ENCODE data around the gene ADAMTS17.

- TF ChIP-seq JUND (IDR thresholded peaks at IDR 0.05; ENCODE audit: borderline replicate concordance, low read depth, low read length) (no peak), JUND (tag; IDR thresholded peaks at IDR 0.05; ENCODE audit: borderline replicate concordance, low read depth, low read length) (no peak), ZNF146 (CRISPR knock-in tag; IDR thresholded peaks at IDR 0.05; ENCODE audit: unreplicated experiment) (no peak), CEBPB (tag; IDR thresholded peaks at IDR 0.05) (no peak), TRIM24 (IDR thresholded peaks at IDR 0.05) (no peak), KLF16 (IDR thresholded peaks at IDR 0.05) (no peak), CTCF (IDR thresholded peaks at IDR 0.05 in 2 of 3, conservative IDR thresholded peaks at IDR 0.05 in 1 of 3; ENCODE audit: insufficient read depth in 2 of 3, low read depth in 1 of 3, low read length in 3 of 3) (no peak), STAG1 (CRISPR knock-in tag; IDR thresholded peaks at IDR 0.05; ENCODE audit: borderline replicate concordance) (no peak), BHLHE40 (IDR thresholded peaks at IDR 0.05; ENCODE audit: low read length) (no peak), ZBTB7A (IDR thresholded peaks at IDR 0.05; ENCODE audit: borderline replicate concordance, control insufficient read depth, low read depth, low read length) (no peak), KLF6 (CRISPR knock-in tag; IDR thresholded peaks at IDR 0.05; ENCODE audit: borderline replicate concordance) (no peak), RBBP5 (IDR thresholded peaks at IDR 0.05; ENCODE audit: borderline replicate concordance, insufficient read depth, low read length, poor library complexity, severe bottlenecking) (no peak), TEAD4 (IDR thresholded peaks at IDR 0.05; ENCODE audit: low read length) (no peak), TEAD4 (CRISPR knock-in tag; IDR thresholded peaks at IDR 0.05; ENCODE audit: borderline replicate concordance) (no peak)
Observed at GRCh38 chr15:100301910-100302431, 39.8 kb downstream of the ADAMTS17 start.
